BLaER1 (cell line): ENCODE data around the gene NBEA.

ENCODE experiments used
- H3K27ac ChIP-seq: shearing (Covaris generic); formaldehyde crosslinking; 2 replicates; pipeline ENCODE4 v1.8.1; 2022
- H3K27me3 ChIP-seq: shearing (Covaris generic); formaldehyde crosslinking; 2 replicates; pipeline ENCODE4 v1.8.1; 2022
- H3K36me3 ChIP-seq: shearing (Covaris generic); formaldehyde crosslinking; 2 replicates; pipeline ENCODE4 v1.8.1; 2022
- H3K4me1 ChIP-seq: shearing (Covaris generic); formaldehyde crosslinking; 2 replicates; pipeline ENCODE4 v1.8.1; 2022
- H3K4me2 ChIP-seq: shearing (Covaris generic); formaldehyde crosslinking; 2 replicates; pipeline ENCODE4 v1.8.1; 2022
- H3K4me3 ChIP-seq: shearing (Covaris generic); formaldehyde crosslinking; 2 replicates; pipeline ENCODE4 v1.8.1; 2022
- H3K9ac ChIP-seq: shearing (Covaris generic); formaldehyde crosslinking; 2 replicates; pipeline ENCODE4 v1.8.1; 2022
- H3K9me3 ChIP-seq: shearing (Covaris generic); formaldehyde crosslinking; 2 replicates; pipeline ENCODE4 v1.8.1; 2022
- H4K20me1 ChIP-seq: shearing (Covaris generic); formaldehyde crosslinking; 2 replicates; pipeline ENCODE4 v1.8.1; 2022
- Cebpa-rat ChIP-seq: shearing (Covaris generic); IDR thresholded peaks from 2 replicates; pipeline ENCODE4 v1.8.1; 2022

The NBEA gene

GRCh38 chr13:35160896-35161295 is 218.8 kb downstream of the NBEA start:
- Histone ChIP-seq H3K9ac (no peak overlapping the region), H4K20me1 (no peaks in the 10 kb centered on the region), H3K4me1 (peaks cover 6% of the 10 kb centered on the region), H3K4me3 (no peak overlapping the region), H3K36me3 (no peaks in the 10 kb centered on the region), H3K27ac (no peak overlapping the region), H3K9me3 (no peaks in the 10 kb centered on the region), H3K27me3 (no peaks in the 10 kb centered on the region), H3K4me2 (no peak overlapping the region)
- TF ChIP-seq Cebpa-rat: no peak

- no peak overlapping the region for H3K4me3 ChIP-seq
- H3K27ac ChIP-seq: peak overlapping the region; percentile 16; the same call in 1 of the 2 replicates
- no peak for TF ChIP-seq Cebpa-rat
- H3K4me2 ChIP-seq: peak overlapping the region; percentile 53
- no peaks in the 10 kb centered on the region for H3K36me3 ChIP-seq
- H3K9me3 ChIP-seq: no peaks in the 10 kb centered on the region
- H3K9ac ChIP-seq: no peak overlapping the region
- peaks cover 6% of the 10 kb centered on the region for H3K4me1 ChIP-seq
- no peaks in the 10 kb centered on the region for H4K20me1 ChIP-seq
- no peaks in the 10 kb centered on the region for H3K27me3 ChIP-seq
These were observed 220.3 kb downstream of the NBEA start for GRCh38 chr13:35162420-35162819.

- no peaks in the 10 kb centered on the region for H3K9me3 ChIP-seq
- no peak overlapping the region for H3K27ac ChIP-seq
- H3K4me1 ChIP-seq: peaks cover 9% of the 10 kb centered on the region
- H3K9ac ChIP-seq: no peak overlapping the region
- no peak overlapping the region for H3K4me3 ChIP-seq
- H3K27me3 ChIP-seq: no peaks in the 10 kb centered on the region
- H3K36me3 ChIP-seq: no peaks in the 10 kb centered on the region
- no peak for TF ChIP-seq Cebpa-rat
- no peaks in the 10 kb centered on the region for H4K20me1 ChIP-seq
- H3K4me2 ChIP-seq: no peak overlapping the region
These were observed 221.6 kb downstream of the NBEA start for GRCh38 chr13:35163674-35164073.

- Histone ChIP-seq H3K9ac (no peak overlapping the region), H3K36me3 (no peaks in the 10 kb centered on the region), H3K27me3 (no peaks in the 10 kb centered on the region), H3K4me2 (no peak overlapping the region), H3K9me3 (no peaks in the 10 kb centered on the region), H3K4me3 (no peak overlapping the region), H3K4me1 (peaks cover 9% of the 10 kb centered on the region), H4K20me1 (no peaks in the 10 kb centered on the region), H3K27ac (no peak overlapping the region)
- TF ChIP-seq Cebpa-rat: no peak
These were observed 222.4 kb downstream of the NBEA start for GRCh38 chr13:35164324-35164932.

- peaks cover 9% of the 10 kb centered on the region for H3K4me1 ChIP-seq
- no peaks in the 10 kb centered on the region for H3K27me3 ChIP-seq
- no peaks in the 10 kb centered on the region for H3K9me3 ChIP-seq
- no peak overlapping the region for H3K4me3 ChIP-seq
- no peak overlapping the region for H3K27ac ChIP-seq
- no peak overlapping the region for H3K4me2 ChIP-seq
- H3K36me3 ChIP-seq: no peaks in the 10 kb centered on the region
- TF ChIP-seq Cebpa-rat: no peak
- no peaks in the 10 kb centered on the region for H4K20me1 ChIP-seq
- no peak overlapping the region for H3K9ac ChIP-seq
These were observed 223.1 kb downstream of the NBEA start for GRCh38 chr13:35165205-35165604.

GRCh38 chr13:35179494-35179893 is 237.4 kb downstream of the NBEA start:
- no peaks in the 10 kb centered on the region for H4K20me1 ChIP-seq
- no peaks in the 10 kb centered on the region for H3K4me1 ChIP-seq
- no peak overlapping the region for H3K27ac ChIP-seq
- H3K36me3 ChIP-seq: no peaks in the 10 kb centered on the region
- H3K4me3 ChIP-seq: no peak overlapping the region
- H3K27me3 ChIP-seq: no peaks in the 10 kb centered on the region
- H3K9me3 ChIP-seq: no peaks in the 10 kb centered on the region
- H3K4me2 ChIP-seq: no peak overlapping the region
- no peak overlapping the region for H3K9ac ChIP-seq
- no peak for TF ChIP-seq Cebpa-rat

- no peak overlapping the region for H3K4me2 ChIP-seq
These were observed 238.0 kb downstream of the NBEA start for GRCh38 chr13:35179920-35180663.

GRCh38 chr13:35190241-35190640 is 248.2 kb downstream of the NBEA start:
- H3K27ac ChIP-seq: no peak overlapping the region
- TF ChIP-seq Cebpa-rat: no peak
- no peak overlapping the region for H3K4me2 ChIP-seq
- H4K20me1 ChIP-seq: no peaks in the 10 kb centered on the region
- H3K9me3 ChIP-seq: no peaks in the 10 kb centered on the region
- H3K36me3 ChIP-seq: no peaks in the 10 kb centered on the region
- H3K9ac ChIP-seq: no peak overlapping the region
- H3K4me3 ChIP-seq: no peak overlapping the region
- no peaks in the 10 kb centered on the region for H3K4me1 ChIP-seq
- H3K27me3 ChIP-seq: no peaks in the 10 kb centered on the region

More at GRCh38 chr13:35179920-35180663, 238.0 kb downstream of the NBEA start:
- no peaks in the 10 kb centered on the region for H4K20me1 ChIP-seq
- no peak overlapping the region for H3K9ac ChIP-seq
- H3K9me3 ChIP-seq: no peaks in the 10 kb centered on the region
- H3K27me3 ChIP-seq: no peaks in the 10 kb centered on the region
- no peak overlapping the region for H3K27ac ChIP-seq
- H3K4me3 ChIP-seq: no peak overlapping the region
- no peaks in the 10 kb centered on the region for H3K4me1 ChIP-seq
- H3K36me3 ChIP-seq: no peaks in the 10 kb centered on the region
- TF ChIP-seq Cebpa-rat: no peak

- Histone ChIP-seq H3K4me3 (no peak overlapping the region), H3K9ac (no peak overlapping the region), H3K4me2 (no peak overlapping the region), H3K27ac (no peak overlapping the region), H3K36me3 (no peaks in the 10 kb centered on the region), H3K4me1 (no peaks in the 10 kb centered on the region), H3K27me3 (no peaks in the 10 kb centered on the region), H3K9me3 (no peaks in the 10 kb centered on the region), H4K20me1 (no peaks in the 10 kb centered on the region)
- no peak for TF ChIP-seq Cebpa-rat
These were observed 249.8 kb downstream of the NBEA start for GRCh38 chr13:35191883-35192282.

- no peak overlapping the region for H3K27ac ChIP-seq
- H3K9ac ChIP-seq: no peak overlapping the region
- no peaks in the 10 kb centered on the region for H3K9me3 ChIP-seq
- no peak for TF ChIP-seq Cebpa-rat
- H3K4me2 ChIP-seq: no peak overlapping the region
- H4K20me1 ChIP-seq: no peaks in the 10 kb centered on the region
- H3K4me3 ChIP-seq: no peak overlapping the region
- no peaks in the 10 kb centered on the region for H3K36me3 ChIP-seq
- H3K27me3 ChIP-seq: no peaks in the 10 kb centered on the region
- H3K4me1 ChIP-seq: no peaks in the 10 kb centered on the region
These were observed 256.6 kb downstream of the NBEA start for GRCh38 chr13:35198613-35199200.
